Thoracic aorta (tissue), 2 donors: ENCODE measurements around the gene LRRC63. TPM values are rescaled to one million over a fixed set of nuclear protein-coding genes. Genes with fewer than 3 reads are reported as not detected.

Experiments used
- ATAC-seq: fragments of 150-250 bp; one replicate; pipeline ENCODE4 v1.8.0; 2017; ENCODE audit warnings: low read depth; ENCODE audit not compliant: insufficient number of reproducible peaks, low FRiP score
- DNase-seq: peaks from one replicate; pipeline ENCODE4 v3.0.0-alpha.2; 2020; ENCODE audit warnings: low spot score
- H3K27ac ChIP-seq, 2 donors: fragments of 200-600 bp; sonication (generic); 1 replicate in 1 of 2; 2 replicates in 1 of 2; pipeline ENCODE4 v1.5.1; 2016; ENCODE audit warnings: mild to moderate bottlenecking in 2 of 2, moderate library complexity in 2 of 2
- H3K27me3 ChIP-seq: fragments of 200-600 bp; sonication (generic); replicated peaks from 2 replicates; pipeline ENCODE4 v1.6.0; 2016; ENCODE audit warnings: mild to moderate bottlenecking; ENCODE audit not compliant: insufficient read depth
- H3K36me3 ChIP-seq: fragments of 200-600 bp; sonication (generic); one replicate; pipeline ENCODE4 v1.5.1; 2016
- H3K4me1 ChIP-seq, 2 donors: fragments of 200-600 bp; sonication (generic); 1 replicate in 1 of 2; 2 replicates in 1 of 2; pipeline versions ENCODE4 v1.5.1 to v1.6.0; 2016; ENCODE audit warnings: low read depth in 2 of 2, mild to moderate bottlenecking in 1 of 2; ENCODE audit not compliant: control insufficient read depth in 1 of 2
- H3K4me3 ChIP-seq: fragments of 200-600 bp; sonication (generic); 2 replicates; pipeline ENCODE4 v1.5.1; 2016; ENCODE audit warnings: mild to moderate bottlenecking
- H3K9me3 ChIP-seq: fragments of 200-600 bp; sonication (generic); 2 replicates; pipeline ENCODE4 v1.5.1; 2016
- CTCF ChIP-seq: fragments of 200-600 bp; sonication (generic); IDR thresholded peaks from one replicate; pipeline ENCODE4 v1.5.1; 2019; ENCODE audit warnings: antibody characterized with exemption
- total RNA-seq, 2 donors: library from RNA; depleted of rRNA; stranded (reverse); fragments of >200 nt; gene quantifications; one replicate each; pipeline versions ENCODE4 v1.1.0 to v1.2.3, GENCODE V29; 2016

Gene LRRC63
- total RNA-seq, 2 donors from 2014 or later: 3.6 TPM; not detected in 1

DNA sequence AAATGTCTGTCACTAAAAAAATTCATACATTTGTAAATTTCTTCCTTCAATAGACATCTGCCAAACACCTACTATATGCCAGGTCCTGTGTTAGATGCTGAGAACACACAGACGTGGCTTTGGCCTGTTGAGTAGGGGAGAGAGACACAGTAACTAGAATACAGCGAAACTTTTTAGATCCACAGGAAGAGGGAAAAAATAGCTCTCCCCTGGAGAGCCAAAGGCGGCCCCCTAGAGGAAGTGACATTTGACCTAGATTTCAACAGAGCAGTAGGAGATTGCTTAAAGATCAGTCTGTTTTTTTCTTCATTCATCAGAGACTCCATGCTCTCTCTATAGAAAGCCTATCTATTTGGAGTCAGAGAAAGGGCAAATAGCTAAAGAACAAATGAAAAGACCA, 41.0 kb upstream of the LRRC63 start:
- H3K9me3 ChIP-seq: no peaks in the 10 kb centered on the region
- no peaks in the 10 kb centered on the region for H3K27me3 ChIP-seq
- DNase-seq (no peak), ATAC-seq (no peak)
- no peak overlapping the region for H3K27ac ChIP-seq
- H3K4me3 ChIP-seq: no peak overlapping the region
- TF ChIP-seq CTCF: no peak
- no peaks in the 10 kb centered on the region for H3K36me3 ChIP-seq
- H3K4me1 ChIP-seq: peaks cover 0 to 5% of the 10 kb centered on the region in 2 donors

DNA sequence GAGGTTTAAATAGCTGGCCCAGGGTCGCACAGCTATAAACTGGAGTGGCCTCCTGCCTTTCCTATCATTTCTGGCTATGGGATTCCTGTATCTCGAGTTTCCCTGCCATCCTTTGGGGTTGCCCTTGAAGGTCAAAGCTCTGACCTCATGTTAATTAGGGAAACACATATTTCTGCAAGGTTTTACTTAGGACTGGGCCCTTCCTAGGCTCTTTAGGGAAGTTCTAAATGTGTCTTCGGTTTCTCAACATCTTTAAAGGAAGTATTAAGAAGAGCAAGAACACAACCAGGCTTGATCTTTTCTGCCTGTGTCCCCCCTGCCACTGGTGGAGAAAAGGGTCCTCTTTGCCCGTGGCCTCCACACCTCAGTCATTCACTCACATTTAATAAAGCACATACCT, 40.5 kb upstream of the LRRC63 start:
- DNase-seq (no peak), ATAC-seq (no peak)
- H3K9me3 ChIP-seq: no peaks in the 10 kb centered on the region
- no peaks in the 10 kb centered on the region for H3K27me3 ChIP-seq
- TF ChIP-seq CTCF: no peak
- H3K4me1 ChIP-seq: peaks cover 0 to 5% of the 10 kb centered on the region in 2 donors
- no peak overlapping the region for H3K27ac ChIP-seq
- H3K4me3 ChIP-seq: no peak overlapping the region
- no peaks in the 10 kb centered on the region for H3K36me3 ChIP-seq

DNA sequence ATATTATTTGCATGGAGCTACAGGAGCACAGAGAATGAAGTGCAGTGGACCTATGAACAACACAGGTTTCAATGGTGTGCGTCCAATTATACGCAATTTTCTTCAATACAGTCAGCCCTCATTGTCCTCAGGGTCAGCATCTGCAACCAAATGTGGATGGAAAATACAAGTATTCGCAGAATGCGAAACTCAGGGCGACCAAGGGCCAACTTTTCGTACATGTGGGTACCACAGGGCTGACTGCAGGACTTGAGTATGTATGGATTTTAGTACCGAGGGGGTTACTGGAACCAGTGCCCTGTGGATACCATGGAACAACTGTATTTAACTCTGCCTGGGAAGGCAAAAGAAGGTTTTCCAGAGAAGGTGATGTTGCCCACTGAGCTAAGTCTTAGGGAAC, 40.0 kb upstream of the LRRC63 start:
- H3K36me3 ChIP-seq: no peaks in the 10 kb centered on the region
- H3K4me3 ChIP-seq: no peak overlapping the region
- no peak for TF ChIP-seq CTCF
- no peak overlapping the region for H3K27ac ChIP-seq
- peaks cover 0 to 5% of the 10 kb centered on the region in 2 donors for H3K4me1 ChIP-seq
- ATAC-seq: no peak
- no peak for DNase-seq
- no peaks in the 10 kb centered on the region for H3K27me3 ChIP-seq
- no peaks in the 10 kb centered on the region for H3K9me3 ChIP-seq

DNA sequence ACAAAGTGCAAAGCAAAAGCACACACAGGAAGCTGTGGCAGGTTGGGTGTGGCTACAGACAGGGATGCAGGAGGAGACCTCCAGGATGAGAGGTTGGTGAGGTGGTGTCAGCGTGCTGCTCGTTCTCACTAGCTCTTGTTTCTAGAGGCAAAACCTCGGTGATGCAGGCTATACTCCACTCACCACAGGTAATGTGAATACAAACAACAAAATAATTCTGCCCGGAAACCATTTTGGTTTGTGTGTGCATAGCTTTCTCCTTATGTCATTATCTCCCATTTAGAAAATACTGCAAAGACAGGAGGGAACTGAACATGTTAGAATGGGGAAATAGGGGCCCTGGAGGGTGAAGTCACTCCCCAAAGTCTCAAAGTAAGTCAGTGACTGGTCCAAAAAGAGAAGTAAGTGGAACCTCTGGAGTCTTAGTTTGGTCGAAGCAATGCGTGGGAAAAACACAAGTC, 39.2 kb upstream of the LRRC63 start:
- DNase-seq: no peak
- Histone ChIP-seq H3K9me3 (no peaks in the 10 kb centered on the region), H3K27me3 (no peaks in the 10 kb centered on the region), H3K4me1 (peaks cover 0 to 5% of the 10 kb centered on the region in 2 donors), H3K4me3 (no peak overlapping the region), H3K36me3 (no peaks in the 10 kb centered on the region), H3K27ac (no peak overlapping the region)
- TF ChIP-seq CTCF: no peak
- no peak for ATAC-seq

DNA sequence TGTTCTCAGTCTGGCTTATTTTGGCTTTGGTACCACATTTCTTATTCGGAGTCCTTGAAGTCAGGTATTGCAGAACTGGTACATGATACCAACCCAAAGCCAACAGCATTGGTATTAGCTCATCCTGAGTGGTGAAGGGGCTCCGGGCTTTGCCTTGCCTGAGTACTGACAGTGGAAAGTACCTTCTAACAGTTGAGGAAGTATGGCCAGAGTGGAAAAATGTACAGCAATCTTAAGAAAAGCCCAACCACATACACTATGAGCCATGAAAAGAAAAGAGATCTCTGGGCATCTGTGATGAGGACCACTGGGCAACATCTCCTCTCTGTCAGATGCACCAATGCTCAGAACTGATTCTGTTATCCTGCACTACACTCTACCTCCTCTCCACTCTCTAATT, 38.1 kb upstream of the LRRC63 start:
- ATAC-seq (no peak), DNase-seq (no peak)
- H3K27ac ChIP-seq: no peak overlapping the region
- no peaks in the 10 kb centered on the region for H3K9me3 ChIP-seq
- H3K4me1 ChIP-seq: peaks cover 0 to 5% of the 10 kb centered on the region in 2 donors
- H3K36me3 ChIP-seq: no peaks in the 10 kb centered on the region
- H3K4me3 ChIP-seq: no peak overlapping the region
- no peaks in the 10 kb centered on the region for H3K27me3 ChIP-seq
- no peak for TF ChIP-seq CTCF
